Right lobe of liver (tissue), 4 donors: Measurements from ENCODE around the gene FAM50A.

Experiments
- POLR2A ChIP-seq: fragments of 450-650 bp; IDR thresholded peaks from one replicate; pipeline ENCODE4 v1.6.1; 2017; ENCODE audit warnings: antibody characterized with exemption, mild to moderate bottlenecking
- TF ChIP-seq, protein P1 (sequence below), 4 donors: fragments of 200-600 bp in 3 of 4; fragments of 450-650 bp in 1 of 4; IDR thresholded peaks; one replicate each; pipeline versions ENCODE4 v1.5.1 to v1.8.0; 2016 to 2022; ENCODE audit warnings: antibody characterized with exemption in 4 of 4, mild to moderate bottlenecking in 2 of 4
- donor health status: DM: no; HTN: no; CAD: no.
- donor health status: DM: no; HTN: no; CAD: no.
- donor health status: DM: no; HTN: yes; CAD: no.

GRCh38 chrX:154489182-154489581 lies 45.2 kb downstream of the FAM50A start:
- no peak for TF ChIP-seq POLR2A
- TF ChIP-seq, protein P1, sequence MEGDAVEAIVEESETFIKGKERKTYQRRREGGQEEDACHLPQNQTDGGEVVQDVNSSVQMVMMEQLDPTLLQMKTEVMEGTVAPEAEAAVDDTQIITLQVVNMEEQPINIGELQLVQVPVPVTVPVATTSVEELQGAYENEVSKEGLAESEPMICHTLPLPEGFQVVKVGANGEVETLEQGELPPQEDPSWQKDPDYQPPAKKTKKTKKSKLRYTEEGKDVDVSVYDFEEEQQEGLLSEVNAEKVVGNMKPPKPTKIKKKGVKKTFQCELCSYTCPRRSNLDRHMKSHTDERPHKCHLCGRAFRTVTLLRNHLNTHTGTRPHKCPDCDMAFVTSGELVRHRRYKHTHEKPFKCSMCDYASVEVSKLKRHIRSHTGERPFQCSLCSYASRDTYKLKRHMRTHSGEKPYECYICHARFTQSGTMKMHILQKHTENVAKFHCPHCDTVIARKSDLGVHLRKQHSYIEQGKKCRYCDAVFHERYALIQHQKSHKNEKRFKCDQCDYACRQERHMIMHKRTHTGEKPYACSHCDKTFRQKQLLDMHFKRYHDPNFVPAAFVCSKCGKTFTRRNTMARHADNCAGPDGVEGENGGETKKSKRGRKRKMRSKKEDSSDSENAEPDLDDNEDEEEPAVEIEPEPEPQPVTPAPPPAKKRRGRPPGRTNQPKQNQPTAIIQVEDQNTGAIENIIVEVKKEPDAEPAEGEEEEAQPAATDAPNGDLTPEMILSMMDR (IDR thresholded peaks at IDR 0.05) = no peak
